ENCODE results near the gene RMDN3. TPM values are rescaled to one million over a fixed set of nuclear protein-coding genes. Genes with fewer than 3 reads are reported as not detected.

RMDN3 gene
- total and polyA plus RNA-seq, 7 donors: 7.9 to 32.7 (median 21.4) TPM

DNA sequence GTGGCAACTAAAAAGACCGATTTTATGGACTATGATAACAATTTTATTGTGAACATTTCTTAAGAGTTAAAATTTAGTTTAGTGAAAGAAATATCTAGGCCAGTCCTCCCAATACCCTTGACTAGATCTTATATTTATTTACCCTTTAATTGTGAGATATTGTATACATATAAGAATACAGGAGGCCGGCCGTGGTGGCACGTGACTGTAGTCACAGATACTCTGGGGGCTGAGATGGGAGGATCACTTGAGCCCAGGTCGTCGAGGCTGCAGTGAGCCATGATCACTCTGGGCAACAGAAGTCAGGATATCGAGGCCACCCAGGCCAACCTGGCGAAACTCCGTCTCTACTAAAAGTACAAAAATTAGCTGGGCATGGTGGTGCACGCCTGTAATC, 756 bp upstream of the RMDN3 start:
- intact Hi-C loops (cut with DNase I): loop anchor here (2.0 to 10.0 kb wide), 4 partner anchors 51 to 191 kb away; partner anchors contain the start of genes CCDC32, DNAJC17, RAD51 and RPUSD2
- H3K4me1 ChIP-seq: peaks cover 0 to 35% (median 25%) of the 10 kb centered on the region in 4 donors
- TF ChIP-seq POLR2AphosphoS5 (IDR thresholded peaks at IDR 0.05): no peak
- no peak for TF ChIP-seq EP300 (IDR thresholded peaks at IDR 0.05)
- TF ChIP-seq, protein P1, sequence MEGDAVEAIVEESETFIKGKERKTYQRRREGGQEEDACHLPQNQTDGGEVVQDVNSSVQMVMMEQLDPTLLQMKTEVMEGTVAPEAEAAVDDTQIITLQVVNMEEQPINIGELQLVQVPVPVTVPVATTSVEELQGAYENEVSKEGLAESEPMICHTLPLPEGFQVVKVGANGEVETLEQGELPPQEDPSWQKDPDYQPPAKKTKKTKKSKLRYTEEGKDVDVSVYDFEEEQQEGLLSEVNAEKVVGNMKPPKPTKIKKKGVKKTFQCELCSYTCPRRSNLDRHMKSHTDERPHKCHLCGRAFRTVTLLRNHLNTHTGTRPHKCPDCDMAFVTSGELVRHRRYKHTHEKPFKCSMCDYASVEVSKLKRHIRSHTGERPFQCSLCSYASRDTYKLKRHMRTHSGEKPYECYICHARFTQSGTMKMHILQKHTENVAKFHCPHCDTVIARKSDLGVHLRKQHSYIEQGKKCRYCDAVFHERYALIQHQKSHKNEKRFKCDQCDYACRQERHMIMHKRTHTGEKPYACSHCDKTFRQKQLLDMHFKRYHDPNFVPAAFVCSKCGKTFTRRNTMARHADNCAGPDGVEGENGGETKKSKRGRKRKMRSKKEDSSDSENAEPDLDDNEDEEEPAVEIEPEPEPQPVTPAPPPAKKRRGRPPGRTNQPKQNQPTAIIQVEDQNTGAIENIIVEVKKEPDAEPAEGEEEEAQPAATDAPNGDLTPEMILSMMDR (IDR thresholded peaks at IDR 0.05): no peak
- TF ChIP-seq POLR2A (IDR thresholded peaks at IDR 0.05): no peak
- WGBS, 2 donors: 48 to 68% methylated on average over 10 of the region's 10 CpGs
- no peak for DNase-seq
- H3K9me3 ChIP-seq: no peaks in the 10 kb centered on the region
- H3K4me3 ChIP-seq: peak overlapping the region; percentile 69 to 95 (median 85)
- H3K27me3 ChIP-seq: no peaks in the 10 kb centered on the region
- H3K36me3 ChIP-seq: peaks cover 2 to 20% (median 12%) of the 10 kb centered on the region in 4 donors
- H3K27ac ChIP-seq: peak overlapping the region; percentile 76 to 84 (median 80)

- TF ChIP-seq EP300 (IDR thresholded peaks at IDR 0.05) (no peak), POLR2AphosphoS5 (IDR thresholded peaks at IDR 0.05) (no peak), POLR2A (IDR thresholded peaks at IDR 0.05) (no peak)
- TF ChIP-seq, protein P1 (IDR thresholded peaks at IDR 0.05): no peak
- 0 to 1% methylated on average over 22 of the region's 22 CpGs for WGBS, 2 donors
- H3K9me3 ChIP-seq: no peaks in the 10 kb centered on the region
- H3K4me1 ChIP-seq: peaks cover 0 to 35% (median 25%) of the 10 kb centered on the region in 4 donors
- intact Hi-C loops (cut with DNase I): loop anchor here (2.0 to 10.0 kb wide), 4 partner anchors 52 to 190 kb away; partner anchors contain the start of genes CCDC32, DNAJC17, RAD51 and RPUSD2
- peaks cover 4 to 33% (median 16%) of the 10 kb centered on the region in 4 donors for H3K36me3 ChIP-seq
- peak overlapping the region; percentile 69 to 95 (median 85) for H3K4me3 ChIP-seq
- H3K27ac ChIP-seq: peak overlapping the region; percentile 76 to 84 (median 80)
- DNase-seq: no peak
- no peaks in the 10 kb centered on the region for H3K27me3 ChIP-seq
Observed at GRCh38 chr15:40754574-40754882, 526 bp downstream of the RMDN3 start.

DNA sequence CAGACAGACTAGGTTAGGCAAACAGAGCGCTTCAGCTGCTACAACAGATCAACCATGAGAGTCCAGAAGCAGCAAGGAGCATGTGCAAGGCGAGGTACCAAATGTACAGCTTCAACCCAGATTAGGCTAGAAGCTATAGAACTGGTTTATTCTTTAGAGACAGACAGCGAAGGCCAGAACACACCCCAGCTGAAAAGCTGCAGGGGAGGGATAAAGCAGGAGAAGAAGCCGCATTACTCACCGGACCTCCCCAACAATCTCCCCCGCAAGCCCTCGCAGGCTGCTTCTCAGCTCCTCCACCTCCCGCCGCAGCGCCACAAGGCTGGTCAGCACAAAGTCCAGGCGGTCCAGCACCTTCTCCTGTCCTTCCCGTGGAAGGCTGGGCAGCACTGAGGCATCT, 3.3 kb downstream of the RMDN3 start:
- no peak for DNase-seq
- TF ChIP-seq, protein P1 (IDR thresholded peaks at IDR 0.05): no peak
- TF ChIP-seq EP300 (IDR thresholded peaks at IDR 0.05) (no peak), POLR2A (IDR thresholded peaks at IDR 0.05) (no peak), POLR2AphosphoS5 (IDR thresholded peaks at IDR 0.05) (no peak)
- Histone ChIP-seq H3K4me1 (peaks cover 0 to 35% (median 25%) of the 10 kb centered on the region in 4 donors), H3K27ac (no peak overlapping the region), H3K27me3 (no peaks in the 10 kb centered on the region), H3K9me3 (no peaks in the 10 kb centered on the region), H3K4me3 (no peak overlapping the region), H3K36me3 (peaks cover 4 to 60% (median 22%) of the 10 kb centered on the region in 4 donors)
- WGBS, 2 donors: 96% methylated on average over 12 of the region's 12 CpGs
- intact Hi-C loops (cut with DNase I): loop anchor here (10.0 kb wide), 2 partner anchors 143 to 187 kb away; partner anchors contain the start of genes CCDC32, RPUSD2 and VPS18

- no peak for TF ChIP-seq POLR2A (IDR thresholded peaks at IDR 0.05)
- TF ChIP-seq, protein P1 (IDR thresholded peaks at IDR 0.05): no peak
- TF ChIP-seq POLR2AphosphoS5 (IDR thresholded peaks at IDR 0.05): no peak
- no peak for DNase-seq
- Histone ChIP-seq H3K27ac (no peak overlapping the region), H3K4me3 (no peak overlapping the region), H3K27me3 (no peaks in the 10 kb centered on the region), H3K36me3 (peaks cover 4 to 69% (median 22%) of the 10 kb centered on the region in 4 donors), H3K9me3 (no peaks in the 10 kb centered on the region), H3K4me1 (peaks cover 0 to 34% (median 24%) of the 10 kb centered on the region in 4 donors)
- WGBS, 2 donors: 77 to 92% methylated on average over 4 of the region's 4 CpGs
- intact Hi-C loops (cut with DNase I): loop anchor here (10.0 kb wide), 2 partner anchors 144 to 186 kb away; partner anchors contain the start of genes CCDC32, RPUSD2 and VPS18
Observed at GRCh38 chr15:40750885-40751284, 4.2 kb downstream of the RMDN3 start.
